GM19463 (cell line): ENCODE data around the gene LMAN1.

Source experiments
- ATAC-seq: cut with Tn5 transposase; IDR thresholded peaks from one replicate; pipeline ENCODE4 v1.9.1; 2021; ENCODE audit warnings: mild to moderate bottlenecking, moderate library complexity; ENCODE audit not compliant: unreplicated experiment

Gene LMAN1

DNA sequence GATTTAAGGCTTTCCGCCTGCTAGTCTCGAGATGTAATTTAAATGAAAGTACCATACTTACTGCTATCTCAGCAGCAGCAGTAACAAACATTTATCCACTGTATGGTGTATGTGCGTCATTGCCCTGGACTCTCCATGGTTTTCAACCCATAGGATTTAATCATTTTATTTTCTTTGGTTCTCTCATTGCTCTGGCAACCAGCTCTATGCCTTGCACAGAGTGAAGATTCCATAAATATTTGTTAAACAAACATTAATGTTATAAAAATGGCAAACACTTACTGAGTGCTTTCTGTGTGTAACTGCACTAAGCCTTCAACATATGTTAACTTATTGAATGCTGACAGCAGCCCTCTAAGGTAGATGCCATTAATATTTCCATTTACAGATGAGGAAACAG is 1.3 kb upstream of the LMAN1 start:
- no peak for ATAC-seq

DNA sequence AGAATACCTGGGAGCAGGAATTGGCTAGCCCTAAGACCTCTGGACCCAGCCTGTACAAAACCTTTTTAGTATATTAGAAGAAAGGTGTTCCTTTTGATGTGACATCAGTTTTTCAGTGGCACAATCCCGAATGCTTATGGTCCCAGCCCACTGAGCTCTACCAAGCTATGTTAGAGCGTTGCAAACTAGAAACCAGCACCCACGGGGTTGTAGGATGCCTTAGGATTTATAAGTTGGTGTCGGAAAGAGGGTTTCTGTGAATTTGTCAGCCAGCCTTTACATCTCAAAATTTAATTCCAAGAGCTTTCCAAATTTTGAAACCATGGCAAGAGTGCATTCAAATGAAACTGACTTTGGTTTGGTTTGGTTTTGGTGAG is 499 bp upstream of the LMAN1 start:
- ATAC-seq: peak; percentile 7

DNA sequence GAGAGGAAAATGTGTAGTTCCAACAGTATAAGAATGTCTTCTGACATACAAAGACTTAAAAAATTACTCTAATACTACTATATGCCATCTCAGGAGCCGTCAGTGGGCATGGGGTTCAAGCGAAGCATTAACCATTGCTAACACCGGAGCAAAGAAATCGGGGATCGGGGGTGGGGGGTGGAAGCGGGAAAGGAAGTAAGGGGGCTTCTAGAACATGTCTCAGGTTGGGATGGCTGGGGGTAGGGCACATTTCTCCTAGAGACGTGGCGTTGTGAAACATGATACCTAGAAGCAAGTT is 702 bp downstream of the LMAN1 start:
- ATAC-seq: no peak

DNA sequence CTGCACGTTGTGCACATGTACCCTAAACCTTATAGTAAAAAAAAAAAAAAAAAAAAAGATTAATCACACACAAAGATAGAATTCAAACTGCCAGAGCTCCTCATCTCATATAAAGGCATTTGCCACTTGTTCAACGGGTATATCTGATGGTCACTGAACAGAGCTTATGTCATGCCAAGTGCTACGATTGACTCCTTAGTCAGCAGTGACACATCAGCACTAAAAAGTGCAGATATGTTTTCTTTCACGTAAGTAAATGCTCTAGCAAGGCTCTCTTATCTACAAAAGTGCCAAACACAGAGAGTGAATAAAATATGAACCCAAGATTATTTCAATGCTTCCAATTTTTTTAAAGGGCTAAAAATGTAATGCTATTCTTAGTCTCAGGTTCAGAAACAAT is 1.1 kb downstream of the LMAN1 start:
- ATAC-seq: no peak

DNA sequence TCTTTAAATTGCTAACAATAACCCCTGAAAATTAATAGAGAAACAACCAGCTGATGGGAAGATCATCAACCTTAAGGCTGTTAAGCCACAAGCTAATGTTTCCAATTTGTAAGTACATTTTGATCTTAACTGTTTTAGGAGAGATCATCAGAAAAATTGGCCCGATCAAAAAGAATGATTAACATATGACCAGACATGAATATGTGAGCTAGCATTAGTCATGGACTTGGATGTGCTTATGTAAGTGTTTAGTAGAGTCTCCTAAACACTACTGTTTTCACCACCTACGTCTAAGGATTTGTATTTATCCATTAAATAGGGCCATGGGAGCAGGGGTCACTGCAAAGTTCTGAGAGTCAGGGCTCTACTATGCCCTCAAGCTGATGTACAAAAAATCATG is 4.3 kb downstream of the LMAN1 start:
- ATAC-seq: no peak

DNA sequence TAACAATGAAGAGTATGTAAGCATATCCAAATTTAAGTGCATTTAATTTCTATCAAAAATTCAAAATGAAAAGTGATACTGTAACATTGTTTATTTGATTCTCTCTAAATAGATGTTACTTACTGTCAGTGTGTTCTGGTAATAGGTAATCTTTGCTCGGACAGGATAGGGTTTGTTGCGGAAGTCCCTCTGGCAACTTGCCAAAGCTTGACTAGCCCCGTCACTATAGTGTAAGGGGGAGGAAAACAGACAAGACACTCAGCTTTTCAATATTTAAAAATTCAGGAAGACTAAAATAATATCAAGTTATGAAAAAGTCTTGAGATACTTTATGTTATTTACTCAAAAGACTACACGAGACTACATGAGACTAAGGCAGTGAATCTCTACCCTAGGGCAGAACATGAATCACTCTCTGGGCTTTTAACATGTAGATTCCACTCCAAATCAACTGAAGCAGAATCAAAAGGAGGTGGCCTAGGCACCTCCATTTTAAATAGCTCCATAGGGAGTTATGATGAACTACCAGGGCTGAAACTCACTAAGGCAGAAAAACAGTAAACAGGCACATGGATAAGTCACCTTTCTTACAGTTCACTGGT is 5.9 kb downstream of the LMAN1 start:
- no peak for ATAC-seq

DNA sequence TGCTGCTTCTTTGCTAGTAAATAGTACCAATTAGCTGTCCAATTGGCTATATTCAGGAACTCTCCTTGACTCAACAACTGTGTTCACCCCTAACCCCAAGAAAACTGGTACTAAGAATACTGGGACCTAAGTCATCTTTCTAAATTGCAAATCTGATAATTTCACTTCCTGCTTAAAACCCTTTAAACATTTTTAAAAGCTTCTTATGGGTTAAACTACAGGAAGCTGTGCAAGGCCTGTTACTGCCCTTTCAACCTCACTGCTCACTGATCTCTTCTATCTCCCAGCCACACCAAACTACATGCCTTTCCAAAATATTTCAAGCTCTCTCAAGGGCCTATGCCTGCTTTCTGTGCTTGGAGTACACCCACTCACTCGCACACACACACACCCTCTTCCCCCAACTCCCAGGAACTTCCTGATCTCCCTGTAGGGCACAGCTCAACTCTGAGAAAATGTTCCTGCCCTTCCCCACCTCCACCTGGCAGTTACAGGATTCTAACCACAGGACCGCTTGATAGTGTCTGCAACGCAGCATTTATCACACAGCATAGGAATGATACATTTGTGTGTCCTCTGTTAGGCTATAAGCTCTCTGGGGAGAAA is 6.7 kb downstream of the LMAN1 start:
- no peak for ATAC-seq

DNA sequence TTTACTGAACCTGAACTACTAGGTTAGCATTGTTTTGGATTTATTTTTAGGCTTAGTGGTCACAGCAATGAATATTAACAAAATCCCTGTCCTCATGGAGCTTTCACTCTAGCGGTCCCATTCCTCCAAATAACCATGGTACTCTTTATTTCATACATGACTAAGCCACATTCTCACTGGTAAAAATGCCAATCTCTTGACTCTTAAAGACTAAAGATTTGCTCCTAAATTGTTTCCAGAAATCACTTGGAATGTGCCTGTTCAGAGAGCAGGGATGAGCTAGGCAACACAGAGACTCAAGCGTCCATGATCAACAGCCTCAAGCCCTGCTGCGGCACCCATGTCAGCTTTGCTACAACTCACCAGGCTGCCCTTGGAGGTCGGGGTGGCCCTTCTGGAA is 13.5 kb downstream of the LMAN1 start:
- ATAC-seq: no peak

DNA sequence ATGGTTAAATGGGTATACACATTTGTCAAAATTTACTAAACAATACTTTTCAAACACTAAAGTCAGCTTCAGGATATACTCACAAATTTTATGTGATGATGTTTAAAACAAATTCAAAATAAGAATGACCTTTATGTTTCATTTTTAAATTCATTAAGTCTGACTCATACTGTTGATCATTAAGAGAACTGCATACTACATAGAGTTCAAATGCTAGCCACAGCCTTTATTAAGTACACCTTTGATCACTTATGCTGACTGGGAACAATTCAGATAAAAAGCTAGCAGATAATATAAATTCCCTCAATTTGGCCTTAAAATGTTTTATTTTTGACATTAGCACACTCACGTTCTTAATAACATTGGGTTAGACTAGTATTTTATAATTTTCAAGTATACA is 14.1 kb downstream of the LMAN1 start:
- ATAC-seq: no peak

DNA sequence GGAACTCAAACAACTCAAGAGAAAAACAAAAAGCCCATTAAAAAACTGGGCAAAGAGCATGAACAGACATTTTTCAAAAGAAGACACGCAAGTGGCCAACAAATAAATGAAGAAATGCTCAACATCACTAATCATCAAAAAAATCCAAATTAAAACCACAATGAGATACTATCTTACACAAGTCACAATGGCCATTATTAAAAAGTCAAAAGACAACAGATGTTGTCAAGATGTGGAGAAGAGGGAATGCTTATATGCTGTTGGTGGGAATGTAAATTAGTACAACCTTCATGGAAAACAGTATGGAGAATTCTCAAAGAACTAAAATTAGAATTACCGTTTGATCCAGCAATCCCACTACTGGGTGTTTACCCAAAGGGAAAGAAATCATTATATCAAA is 15.1 kb downstream of the LMAN1 start:
- no peak for ATAC-seq

DNA sequence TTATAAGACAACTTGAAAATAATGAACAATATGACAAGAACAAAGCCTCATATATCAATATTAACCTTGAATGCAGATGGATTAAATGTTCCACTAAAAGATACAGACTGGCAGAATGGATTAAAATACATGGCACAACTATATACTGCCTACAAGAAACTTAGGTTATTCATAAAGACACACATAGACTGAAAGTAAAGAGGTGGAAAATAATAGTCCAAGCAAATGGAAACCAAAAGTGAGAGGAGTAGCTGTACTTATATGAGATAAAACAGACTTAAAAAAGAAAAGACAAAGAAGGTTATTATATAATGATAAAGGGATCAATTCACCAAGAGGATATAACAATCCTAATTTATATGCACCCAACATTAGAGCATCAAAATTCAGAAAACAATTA is 18.2 kb downstream of the LMAN1 start:
- ATAC-seq: no peak

DNA sequence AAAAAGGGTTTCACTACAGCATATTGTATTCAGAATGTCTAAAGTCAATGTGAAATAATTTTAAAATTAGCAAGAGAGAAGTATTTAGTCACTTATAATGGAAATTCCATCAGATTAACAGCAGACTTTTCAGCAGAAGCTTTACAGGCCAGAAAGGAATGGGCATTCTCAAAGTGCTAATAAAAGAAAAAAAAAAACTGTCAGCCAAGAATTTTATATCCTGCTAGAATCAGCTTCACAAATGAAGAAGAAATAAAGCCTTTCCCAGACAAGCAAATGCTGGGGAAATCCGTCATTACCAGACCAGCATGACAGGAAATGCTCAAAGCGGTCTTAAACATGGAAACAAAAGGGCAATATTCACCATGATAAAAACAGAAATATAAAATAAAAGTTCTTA is 18.8 kb downstream of the LMAN1 start:
- ATAC-seq: no peak

DNA sequence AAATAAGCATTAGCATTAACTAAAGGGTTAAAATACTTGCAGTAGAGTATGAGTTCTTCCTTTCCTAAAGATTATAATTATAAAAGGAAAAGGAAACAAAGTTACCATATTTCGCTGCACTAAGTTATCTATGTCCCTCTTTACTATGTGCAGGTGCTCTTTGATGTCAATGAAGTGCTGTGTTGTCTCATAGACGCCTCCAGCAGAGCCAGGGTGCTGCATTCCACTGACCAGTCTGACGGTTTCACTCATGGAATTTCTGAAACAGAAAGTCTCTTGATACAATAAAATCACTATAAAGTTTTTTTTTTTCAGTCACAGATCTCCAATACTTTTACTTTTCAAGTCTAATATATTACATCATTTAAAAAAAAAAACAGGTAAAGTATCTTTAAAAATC is 26.1 kb downstream of the LMAN1 start:
- ATAC-seq: no peak

DNA sequence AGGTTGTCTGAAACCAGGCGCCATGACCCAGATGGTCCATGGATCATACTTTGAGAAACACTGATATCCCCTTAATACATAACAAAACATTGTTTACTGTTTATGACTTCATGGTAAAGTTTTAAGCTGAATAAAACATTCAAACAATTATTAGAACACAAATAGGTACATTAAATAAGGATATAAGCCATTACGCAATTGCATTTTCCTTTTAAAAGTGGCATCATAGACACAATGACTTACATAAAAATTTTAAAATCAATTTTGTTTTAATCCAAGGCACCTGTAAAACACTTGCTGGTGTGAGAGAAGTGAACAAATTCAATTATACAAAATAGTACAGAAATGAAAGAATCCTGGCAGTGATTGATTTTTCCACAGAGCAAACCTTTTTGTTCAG is 30.4 kb downstream of the LMAN1 start:
- no peak for ATAC-seq

DNA sequence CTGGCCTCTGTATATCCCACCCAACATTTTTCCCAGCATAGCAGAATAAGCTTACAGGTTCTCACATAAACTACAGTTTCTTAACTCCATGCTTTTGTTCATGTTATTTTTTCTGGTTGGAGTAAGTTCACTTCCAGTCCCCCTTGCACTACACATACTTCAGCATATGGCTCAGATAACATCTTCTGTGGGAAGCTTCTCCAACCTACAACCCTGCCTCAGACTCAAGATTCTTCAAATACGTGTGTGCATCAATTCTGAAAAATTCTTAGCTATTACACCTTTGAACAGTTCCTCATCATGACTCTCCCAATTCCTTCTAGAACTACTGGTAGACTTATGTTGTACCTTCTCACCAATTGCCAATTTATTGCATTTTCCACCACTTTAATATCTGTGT is 33.1 kb downstream of the LMAN1 start:
- no peak for ATAC-seq

DNA sequence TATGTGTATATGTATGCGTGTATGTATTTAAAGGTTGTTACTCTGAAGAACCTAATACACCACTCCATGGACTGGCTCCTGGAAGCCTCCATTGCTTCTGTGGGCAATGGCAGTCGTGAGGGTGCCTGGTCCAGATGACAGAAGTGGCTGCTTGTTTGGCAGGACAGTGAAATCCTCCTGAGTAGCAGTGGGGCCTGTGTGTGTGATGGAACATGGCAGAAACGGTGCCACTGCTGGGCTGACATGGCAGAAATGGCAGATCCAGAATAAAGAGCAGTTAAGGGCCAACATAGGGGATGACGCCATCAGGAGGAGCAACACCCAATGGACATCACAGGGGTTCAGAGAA is 34.5 kb downstream of the LMAN1 start:
- ATAC-seq: no peak

DNA sequence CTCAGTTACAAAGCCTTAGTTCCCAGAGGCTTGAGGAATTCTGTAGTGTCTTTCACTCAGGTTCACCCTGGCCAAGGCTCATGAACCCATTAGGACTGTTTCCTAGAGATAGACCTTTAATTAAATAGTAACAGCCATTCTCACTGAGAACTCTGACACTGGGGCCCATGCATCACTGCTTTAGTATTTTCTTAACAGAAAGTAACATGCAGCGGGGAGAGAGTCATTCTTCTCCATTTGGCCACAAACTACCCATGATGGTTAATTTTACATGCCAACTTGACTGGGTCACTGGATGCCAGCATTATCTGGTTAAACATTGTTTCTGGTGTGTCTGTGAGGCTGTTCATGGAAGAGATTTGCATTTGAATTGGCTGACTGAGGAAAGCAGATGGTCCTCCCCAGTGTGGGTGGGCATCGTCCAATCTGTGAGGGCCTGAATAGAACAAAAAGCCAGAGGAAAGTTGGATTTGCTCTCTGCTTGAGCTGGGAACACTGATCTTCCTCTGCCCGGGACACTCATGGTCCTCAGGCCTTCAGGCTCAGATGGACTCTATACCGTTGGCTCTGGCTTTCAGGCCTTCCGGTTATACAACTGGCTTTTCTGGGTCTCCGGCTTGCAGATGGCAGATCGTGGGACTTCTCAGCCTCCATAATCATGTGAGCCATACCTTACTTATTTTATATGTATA is 35.0 kb downstream of the LMAN1 start:
- ATAC-seq: no peak

DNA sequence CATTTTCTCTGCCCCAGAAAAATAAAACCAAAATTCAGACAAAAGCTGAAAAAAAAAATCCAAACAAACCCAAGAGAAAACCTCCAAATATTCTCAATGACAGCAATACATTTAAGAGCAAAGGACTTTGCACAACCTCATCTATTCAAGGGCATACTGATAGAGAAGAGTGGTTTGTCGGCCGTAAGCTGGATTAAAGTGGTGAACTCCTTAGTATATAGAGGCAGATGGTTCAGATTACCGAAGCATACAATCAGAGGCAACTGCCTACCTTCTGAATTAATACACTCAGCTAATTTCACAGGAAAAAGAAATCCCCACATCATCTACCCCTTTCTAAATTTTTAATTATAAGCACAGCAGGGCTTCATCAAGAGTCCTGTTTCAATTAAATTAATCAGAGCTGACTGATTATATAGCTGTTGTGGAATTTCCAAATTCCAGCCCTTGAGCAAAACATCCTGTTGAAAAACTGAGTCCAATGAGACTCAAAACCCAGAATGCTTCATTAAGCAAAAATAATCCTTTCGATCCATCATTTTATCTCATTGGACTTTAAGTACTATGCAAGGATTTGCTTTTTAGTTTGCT is 40.5 kb downstream of the LMAN1 start, which contains the start of gene CPLX4:
TSS of gene CPLX4 (minus strand) at position 190 of the 591 bp plus-strand sequence. CDS start at position 3, 187 bp downstream.
- ATAC-seq: no peak

DNA sequence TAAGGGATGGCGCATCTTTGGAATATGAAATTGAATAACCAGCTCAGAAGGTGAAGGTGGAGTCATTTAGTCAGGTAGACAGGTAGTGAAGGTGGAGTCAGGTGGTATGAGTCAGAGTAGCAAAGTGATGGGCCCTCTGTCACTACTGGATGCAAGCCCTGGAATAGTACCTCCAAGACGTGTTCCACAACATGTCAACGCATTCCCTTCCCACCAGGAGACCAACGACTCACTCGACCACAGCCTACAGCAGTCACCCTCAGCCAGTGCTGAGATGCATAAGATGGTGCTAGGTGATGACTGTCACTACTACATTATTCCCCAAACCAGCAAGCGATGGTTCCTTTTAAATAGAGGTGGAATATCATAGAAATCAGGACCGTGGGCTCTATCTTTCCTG is 47.4 kb downstream of the LMAN1 start:
- ATAC-seq: no peak

DNA sequence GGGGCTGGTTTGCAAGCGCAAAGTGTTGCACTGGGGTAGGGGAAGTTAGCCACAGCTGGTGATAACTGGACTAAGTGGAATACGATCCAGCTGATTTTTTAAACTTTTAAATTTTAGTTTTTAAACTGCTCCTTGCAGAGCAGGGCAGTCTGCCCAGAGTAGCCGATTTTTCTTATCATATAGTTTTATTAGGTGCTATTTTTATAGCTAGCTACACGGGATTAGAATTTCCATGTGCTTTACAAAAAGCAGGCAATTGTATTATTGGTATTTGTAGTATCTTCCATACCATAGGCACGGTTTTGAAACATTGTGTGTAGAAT is 50.2 kb downstream of the LMAN1 start:
- ATAC-seq: no peak

DNA sequence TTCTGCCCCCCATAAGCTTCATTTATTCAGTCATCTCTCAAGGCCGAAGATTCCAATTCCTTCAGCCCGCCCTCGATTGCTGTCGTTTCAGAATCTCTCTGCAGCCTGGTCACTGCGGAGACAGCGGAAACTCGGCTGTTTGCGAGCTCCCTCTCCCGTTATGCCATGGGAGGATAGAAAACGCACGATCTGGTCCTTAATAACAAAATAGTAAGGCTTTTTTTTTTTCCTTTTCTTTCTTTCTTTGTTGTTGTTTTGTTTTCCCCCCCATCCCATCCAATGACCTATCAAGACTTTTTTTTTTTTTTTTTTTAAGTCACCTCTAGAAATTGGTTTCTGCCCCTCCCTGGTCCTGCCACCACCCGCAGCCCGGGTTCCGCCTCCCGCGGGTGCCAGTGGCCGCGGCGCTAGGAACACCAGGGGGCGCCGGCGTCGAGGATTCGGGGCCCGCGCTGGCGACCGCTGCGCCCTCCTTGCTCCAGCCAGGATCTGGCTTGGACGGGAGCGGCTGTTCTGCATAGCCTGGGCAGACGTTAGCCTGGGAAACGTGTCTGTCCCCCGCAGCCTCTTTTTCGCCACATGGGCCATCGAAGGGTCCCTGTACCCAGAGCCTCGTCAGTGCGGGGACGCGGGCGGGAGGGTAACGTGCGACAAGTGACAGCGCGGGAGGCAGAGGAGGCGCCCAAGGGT is 50.7 kb downstream of the LMAN1 start:
- peak; percentile 95 for ATAC-seq

DNA sequence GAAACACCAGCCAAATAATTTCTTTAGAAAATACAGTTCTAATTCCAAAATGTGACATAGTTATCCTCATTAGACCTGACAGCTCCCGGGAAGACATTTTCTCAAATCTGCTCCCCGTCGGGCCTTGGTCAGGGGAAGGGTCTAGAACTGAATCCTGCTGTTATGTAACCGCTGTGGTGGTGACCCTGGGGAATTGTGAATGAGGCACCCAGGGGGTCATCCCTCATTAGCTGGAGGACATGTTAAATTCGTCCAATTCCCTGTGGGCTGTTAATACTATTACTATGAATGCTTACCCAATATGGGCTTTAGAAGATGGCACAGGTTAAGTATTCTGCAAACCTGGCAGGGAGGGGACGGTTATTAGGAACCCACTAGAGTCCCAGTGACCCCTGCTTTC is 52.4 kb downstream of the LMAN1 start:
- ATAC-seq: no peak
